Activated T-helper 17 cell treated with anti-CD3 and anti-CD28 coated beads, Interleukin-2, amount 50 U/mL, for 72 hours (primary cell): ENCODE data around the gene CSNK2A3. TPM values are rescaled to one million over a fixed set of nuclear protein-coding genes. Genes with fewer than 3 reads are reported as not detected.

Experiments used
- ATAC-seq: fragments of 150-1000 bp; cut with Tn5 transposase; replicated peaks from 2 replicates; pipeline ENCODE4 v1.10.0; 2021; ENCODE audit warnings: mild to moderate bottlenecking, moderate library complexity
- H3K27ac Mint-ChIP-seq: one replicate; pipeline ENCODE4 v1.8.0; 2022; ENCODE audit warnings: mixed read lengths
- H3K27me3 Mint-ChIP-seq: one replicate; pipeline ENCODE4 v1.8.0; 2022; ENCODE audit warnings: mixed read lengths
- H3K36me3 Mint-ChIP-seq: one replicate; pipeline ENCODE4 v1.8.0; 2022; ENCODE audit warnings: low read depth, mild to moderate bottlenecking, mixed read lengths
- H3K4me1 Mint-ChIP-seq: one replicate; pipeline ENCODE4 v1.8.0; 2022; ENCODE audit warnings: mixed read lengths
- H3K4me3 Mint-ChIP-seq: one replicate; pipeline ENCODE4 v1.8.0; 2022; ENCODE audit warnings: mild to moderate bottlenecking, mixed read lengths
- H3K9me3 Mint-ChIP-seq: one replicate; pipeline ENCODE4 v1.8.0; 2022; ENCODE audit warnings: mixed read lengths
- total RNA-seq, 2 donors: library from RNA; stranded (reverse); gene quantifications; one replicate each; pipeline ENCODE4 v1.2.3, GENCODE V29; 2022

CSNK2A3 gene
- total RNA-seq, 2 donors from 2014 or later: 0.85 to 1.7 TPM

GRCh38 chr11:11387207-11387606 lies 34.2 kb upstream of the CSNK2A3 start:
- no peaks in the 10 kb centered on the region for H3K9me3 Mint-ChIP-seq
- no peak overlapping the region for H3K4me3 Mint-ChIP-seq
- peaks cover 6% of the 10 kb centered on the region for H3K27me3 Mint-ChIP-seq
- ATAC-seq: no peak
- no peaks in the 10 kb centered on the region for H3K4me1 Mint-ChIP-seq
- H3K36me3 Mint-ChIP-seq: no peaks in the 10 kb centered on the region
- no peak overlapping the region for H3K27ac Mint-ChIP-seq

GRCh38 chr11:11384829-11385228 lies 31.8 kb upstream of the CSNK2A3 start:
- H3K27me3 Mint-ChIP-seq: peaks cover 6% of the 10 kb centered on the region
- H3K4me1 Mint-ChIP-seq: no peaks in the 10 kb centered on the region
- no peak overlapping the region for H3K27ac Mint-ChIP-seq
- H3K36me3 Mint-ChIP-seq: no peaks in the 10 kb centered on the region
- ATAC-seq: no peak
- H3K9me3 Mint-ChIP-seq: no peaks in the 10 kb centered on the region
- no peak overlapping the region for H3K4me3 Mint-ChIP-seq

GRCh38 chr11:11383995-11384394 lies 30.9 kb upstream of the CSNK2A3 start:
- ATAC-seq: no peak

DNA sequence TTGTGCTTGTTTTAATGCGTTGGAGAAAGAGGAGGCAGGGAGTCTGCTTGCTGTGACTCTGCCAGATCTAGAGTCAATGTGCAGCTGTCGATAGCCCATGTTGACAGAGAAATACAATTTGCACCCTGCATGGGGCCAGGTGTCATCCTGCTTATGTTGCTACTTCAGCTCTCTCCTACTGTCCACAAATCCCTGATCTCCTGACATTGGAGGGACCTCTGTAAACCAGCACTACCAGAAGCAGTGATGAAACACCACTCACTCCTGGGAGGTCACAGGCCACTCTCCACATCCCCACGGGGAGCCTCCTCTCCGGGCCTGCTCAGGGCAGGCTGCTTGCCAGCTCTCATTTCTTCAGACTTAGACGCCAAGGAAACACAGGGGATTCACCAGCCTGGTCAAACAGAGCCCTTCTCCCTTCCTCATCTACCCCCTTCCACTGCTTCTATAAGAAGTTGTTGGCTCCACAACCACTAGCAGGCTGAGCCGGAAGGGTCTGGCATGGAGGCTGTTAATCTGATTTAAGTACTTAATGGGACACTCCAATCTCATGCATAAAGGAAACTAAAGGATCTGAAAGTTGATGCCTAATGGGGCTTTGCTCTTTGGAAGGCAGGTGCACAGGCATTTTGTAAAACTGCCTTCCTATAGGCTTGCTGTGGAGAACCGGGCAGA lies 29.9 kb upstream of the CSNK2A3 start:
- Mint-ChIP-seq H3K27ac (no peak overlapping the region), H3K9me3 (no peaks in the 10 kb centered on the region), H3K36me3 (no peaks in the 10 kb centered on the region), H3K27me3 (no peaks in the 10 kb centered on the region), H3K4me1 (no peaks in the 10 kb centered on the region), H3K4me3 (no peak overlapping the region)
- no peak for ATAC-seq

More at GRCh38 chr11:11383995-11384394, 30.9 kb upstream of the CSNK2A3 start:
- no peaks in the 10 kb centered on the region for H3K36me3 Mint-ChIP-seq
- no peaks in the 10 kb centered on the region for H3K9me3 Mint-ChIP-seq
- peaks cover 6% of the 10 kb centered on the region for H3K27me3 Mint-ChIP-seq
- no peaks in the 10 kb centered on the region for H3K4me1 Mint-ChIP-seq
- H3K27ac Mint-ChIP-seq: no peak overlapping the region
- H3K4me3 Mint-ChIP-seq: no peak overlapping the region

- Mint-ChIP-seq H3K9me3 (no peaks in the 10 kb centered on the region), H3K27me3 (no peaks in the 10 kb centered on the region), H3K4me1 (no peaks in the 10 kb centered on the region), H3K36me3 (no peaks in the 10 kb centered on the region), H3K27ac (no peak overlapping the region), H3K4me3 (no peak overlapping the region)
- no peak for ATAC-seq
Measured at GRCh38 chr11:11381471-11382105, 28.5 kb upstream of the CSNK2A3 start.

DNA sequence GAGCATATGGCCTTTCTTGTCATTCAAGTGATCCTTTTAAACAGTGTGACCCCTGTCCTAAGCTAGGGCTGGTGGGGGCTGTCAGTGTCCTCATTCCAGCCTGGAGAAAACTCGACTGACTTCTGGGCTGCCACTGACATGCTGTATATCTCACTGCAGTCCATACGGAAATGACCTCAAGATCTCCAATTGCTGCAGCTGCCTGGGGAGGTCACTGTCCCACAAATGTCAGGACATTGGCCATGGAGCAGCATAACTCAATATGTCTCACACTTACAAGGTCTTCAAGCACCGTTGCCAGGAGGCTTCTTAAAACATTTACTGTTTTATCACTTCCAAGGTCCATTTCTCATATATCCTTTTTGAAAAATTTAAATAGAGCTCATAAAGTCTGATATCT lies 27.8 kb upstream of the CSNK2A3 start:
- Mint-ChIP-seq H3K27ac (no peak overlapping the region), H3K27me3 (no peaks in the 10 kb centered on the region), H3K4me1 (no peaks in the 10 kb centered on the region), H3K9me3 (no peaks in the 10 kb centered on the region), H3K36me3 (no peaks in the 10 kb centered on the region), H3K4me3 (no peak overlapping the region)
- ATAC-seq: no peak

DNA sequence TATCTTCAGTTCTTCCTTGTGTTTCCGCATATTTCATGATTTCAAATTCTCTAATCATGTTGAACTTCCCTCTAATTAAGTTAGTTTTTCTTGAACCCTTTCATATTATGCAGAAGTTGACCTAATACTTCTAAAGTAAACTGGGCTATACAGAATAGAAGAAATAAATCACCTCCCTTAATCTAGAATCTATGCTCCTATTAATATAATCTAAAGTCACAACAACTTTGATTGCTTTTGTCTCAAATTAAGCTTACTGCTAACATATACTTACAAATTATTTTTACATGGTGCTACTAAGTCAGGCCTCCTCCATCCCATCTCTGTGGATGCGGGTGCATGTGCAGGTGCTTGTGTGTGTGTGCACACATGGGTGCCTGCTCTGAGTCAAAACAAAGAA lies 27.3 kb upstream of the CSNK2A3 start:
- no peak overlapping the region for H3K4me3 Mint-ChIP-seq
- no peak overlapping the region for H3K27ac Mint-ChIP-seq
- H3K9me3 Mint-ChIP-seq: no peaks in the 10 kb centered on the region
- no peak for ATAC-seq
- no peaks in the 10 kb centered on the region for H3K36me3 Mint-ChIP-seq
- no peaks in the 10 kb centered on the region for H3K4me1 Mint-ChIP-seq
- no peaks in the 10 kb centered on the region for H3K27me3 Mint-ChIP-seq

GRCh38 chr11:11379661-11380060 lies 26.6 kb upstream of the CSNK2A3 start:
- Mint-ChIP-seq H3K27me3 (no peaks in the 10 kb centered on the region), H3K4me3 (no peak overlapping the region), H3K9me3 (no peaks in the 10 kb centered on the region), H3K4me1 (no peaks in the 10 kb centered on the region), H3K36me3 (no peaks in the 10 kb centered on the region), H3K27ac (no peak overlapping the region)
- ATAC-seq: no peak

DNA sequence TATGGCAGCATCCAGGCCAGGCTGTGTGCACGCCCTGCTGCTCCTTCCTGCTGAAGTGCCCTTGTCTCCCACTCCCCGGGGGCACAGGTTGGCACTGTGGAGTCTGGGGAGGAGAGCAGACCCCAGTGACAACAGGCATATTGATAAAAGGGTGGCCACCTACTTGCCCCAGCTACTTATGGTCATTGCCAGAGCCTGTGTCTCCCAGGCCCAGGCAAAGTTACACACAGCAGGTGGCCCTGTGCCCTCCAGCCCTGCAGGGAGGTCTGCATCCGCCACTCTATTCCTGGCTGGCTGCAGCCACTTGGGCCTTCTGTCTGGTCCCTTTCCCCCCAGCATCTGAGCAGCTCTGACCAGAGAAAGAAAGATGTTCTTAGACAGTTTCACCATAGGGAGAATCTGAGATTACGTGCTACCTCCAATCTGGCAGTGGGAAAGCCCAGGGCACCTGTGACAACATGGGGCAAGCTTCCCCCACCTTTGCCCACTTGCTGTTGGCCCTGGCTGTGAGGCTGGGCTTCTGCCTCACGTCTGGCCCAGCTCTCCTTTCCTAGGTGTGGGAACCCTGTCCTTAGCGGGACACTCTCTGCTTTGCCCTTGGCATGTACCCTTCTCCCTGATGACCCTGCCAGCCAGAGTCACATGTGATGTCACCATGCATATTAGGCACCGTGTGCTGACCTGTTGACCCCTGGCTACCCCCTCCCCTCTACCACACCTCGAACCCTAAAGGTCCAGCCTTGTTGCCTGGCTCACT lies 25.3 kb upstream of the CSNK2A3 start:
- H3K27ac Mint-ChIP-seq: no peak overlapping the region
- no peak for ATAC-seq
- no peaks in the 10 kb centered on the region for H3K9me3 Mint-ChIP-seq
- no peaks in the 10 kb centered on the region for H3K4me1 Mint-ChIP-seq
- H3K4me3 Mint-ChIP-seq: no peak overlapping the region
- H3K27me3 Mint-ChIP-seq: no peaks in the 10 kb centered on the region
- no peaks in the 10 kb centered on the region for H3K36me3 Mint-ChIP-seq

DNA sequence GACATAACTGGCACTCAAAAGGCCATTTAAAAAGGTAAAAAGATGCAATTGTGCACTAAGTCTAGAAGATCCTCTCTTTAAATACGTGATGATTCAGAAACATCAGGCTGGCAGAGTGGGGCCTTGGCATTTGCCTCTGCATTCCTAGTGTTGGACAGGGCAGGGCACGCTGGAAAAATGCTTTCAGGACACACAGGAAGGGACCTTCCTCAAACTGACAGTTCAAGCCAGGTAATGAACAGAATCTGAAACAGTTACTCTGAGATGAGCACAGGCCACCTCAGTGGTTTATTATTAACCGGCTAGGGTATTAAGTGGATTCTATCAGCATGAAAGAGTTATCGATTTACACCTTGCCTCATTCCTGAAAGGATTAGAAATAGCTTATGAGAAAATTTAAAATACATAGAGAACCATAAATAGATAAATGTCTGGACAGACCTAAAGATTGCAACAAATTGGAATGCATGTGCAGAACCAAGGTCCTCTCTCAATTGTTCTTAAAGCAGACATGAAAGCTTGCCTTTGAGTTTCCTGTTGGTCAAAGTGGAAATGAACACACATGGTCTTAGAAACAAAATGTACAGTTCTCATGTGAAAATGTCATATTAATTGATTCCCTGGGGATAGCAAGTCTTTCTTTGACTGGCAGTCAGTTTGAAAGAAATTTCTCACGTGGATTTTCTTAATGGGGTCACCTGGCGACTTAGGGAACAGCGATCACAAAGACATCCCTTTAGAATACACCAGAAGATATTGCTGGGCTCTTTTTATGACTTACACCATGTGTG lies 21.5 kb upstream of the CSNK2A3 start:
- no peak overlapping the region for H3K27ac Mint-ChIP-seq
- H3K36me3 Mint-ChIP-seq: no peaks in the 10 kb centered on the region
- H3K4me1 Mint-ChIP-seq: no peaks in the 10 kb centered on the region
- ATAC-seq: no peak
- H3K9me3 Mint-ChIP-seq: no peaks in the 10 kb centered on the region
- H3K4me3 Mint-ChIP-seq: no peak overlapping the region
- peaks cover 3% of the 10 kb centered on the region for H3K27me3 Mint-ChIP-seq

DNA sequence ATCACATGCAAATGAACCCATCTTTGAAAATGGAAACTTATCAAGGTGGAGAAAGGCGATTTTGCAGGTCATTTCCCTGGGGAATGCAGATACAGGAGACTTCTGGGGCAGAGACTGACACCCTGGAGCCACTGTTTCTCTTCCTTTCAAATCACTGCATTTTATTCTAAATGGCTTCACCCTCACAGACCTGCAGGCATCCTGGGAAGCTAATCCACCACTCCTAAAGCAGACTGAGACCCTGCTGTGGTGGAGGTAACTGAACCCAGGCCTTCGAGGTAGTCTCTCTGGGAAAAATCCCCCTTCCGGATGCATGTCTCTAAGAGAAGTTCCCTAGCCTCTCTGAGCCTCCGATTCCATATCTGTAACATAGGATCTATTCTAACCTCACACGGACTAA lies 20.9 kb upstream of the CSNK2A3 start:
- Mint-ChIP-seq H3K4me3 (no peak overlapping the region), H3K36me3 (no peaks in the 10 kb centered on the region)

GRCh38 chr11:11372461-11372860 lies 19.4 kb upstream of the CSNK2A3 start:
- no peak for ATAC-seq
- Mint-ChIP-seq H3K27ac (no peak overlapping the region), H3K27me3 (peaks cover 3% of the 10 kb centered on the region), H3K36me3 (no peaks in the 10 kb centered on the region), H3K4me3 (no peak overlapping the region), H3K9me3 (no peaks in the 10 kb centered on the region), H3K4me1 (no peaks in the 10 kb centered on the region)

More for the DNA sequence above, 20.9 kb upstream of the CSNK2A3 start:
- Mint-ChIP-seq H3K27me3 (peaks cover 3% of the 10 kb centered on the region), H3K9me3 (no peaks in the 10 kb centered on the region), H3K4me1 (no peaks in the 10 kb centered on the region), H3K27ac (no peak overlapping the region)
- no peak for ATAC-seq

- H3K36me3 Mint-ChIP-seq: no peaks in the 10 kb centered on the region
Measured at GRCh38 chr11:11370962-11371303, 17.9 kb upstream of the CSNK2A3 start.

GRCh38 chr11:11370255-11370961 lies 17.4 kb upstream of the CSNK2A3 start:
- no peak for ATAC-seq
- H3K36me3 Mint-ChIP-seq: no peaks in the 10 kb centered on the region
- H3K4me3 Mint-ChIP-seq: no peak overlapping the region
- no peaks in the 10 kb centered on the region for H3K9me3 Mint-ChIP-seq
- no peaks in the 10 kb centered on the region for H3K4me1 Mint-ChIP-seq
- peaks cover 3% of the 10 kb centered on the region for H3K27me3 Mint-ChIP-seq
- no peak overlapping the region for H3K27ac Mint-ChIP-seq

More at GRCh38 chr11:11370962-11371303, 17.9 kb upstream of the CSNK2A3 start:
- Mint-ChIP-seq H3K9me3 (no peaks in the 10 kb centered on the region), H3K4me3 (no peak overlapping the region), H3K4me1 (no peaks in the 10 kb centered on the region), H3K27me3 (peaks cover 3% of the 10 kb centered on the region), H3K27ac (no peak overlapping the region)
- no peak for ATAC-seq
